ENCODE results near the gene CLDN19.
"Not testable (repeated sequence)": the region's sequence is repeated elsewhere in the genome, so short reads cannot be mapped to it uniquely, and the experiment has no call there.

The CLDN19 gene

GRCh38 chr1:42761567-42761966 lies 21.5 kb upstream of the CLDN19 start:
- DNase-seq (ENCODE audit: low spot score), result no peak

GRCh38 chr1:42759114-42759513 lies 19.1 kb upstream of the CLDN19 start:
- DNase-seq (ENCODE audit: low spot score), result no peak
- FAIRE-seq, result no peak

More at GRCh38 chr1:42761567-42761966, 21.5 kb upstream of the CLDN19 start:
- no peak for FAIRE-seq

- DNase-seq (ENCODE audit: low spot score) (no peak), FAIRE-seq (no peak)
These were observed 18.6 kb upstream of the CLDN19 start for GRCh38 chr1:42758641-42759040.

- DNase-seq (ENCODE audit: low spot score) (no peak), FAIRE-seq (peak; percentile 13)
These were observed 17.8 kb upstream of the CLDN19 start for GRCh38 chr1:42757892-42758275.

- no peak for FAIRE-seq
- peak; percentile 78 for DNase-seq (ENCODE audit: low spot score)
These were observed 17.2 kb upstream of the CLDN19 start for GRCh38 chr1:42756956-42757891.

- FAIRE-seq (no peak), DNase-seq (ENCODE audit: low spot score) (no peak)
These were observed 13.0 kb upstream of the CLDN19 start for GRCh38 chr1:42753070-42753469.

GRCh38 chr1:42752284-42752683 lies 12.2 kb upstream of the CLDN19 start:
- no peak for FAIRE-seq
- no peak for DNase-seq (ENCODE audit: low spot score)

GRCh38 chr1:42751511-42752070 lies 11.6 kb upstream of the CLDN19 start:
- not testable (repeated sequence) for DNase-seq (ENCODE audit: low spot score)
- FAIRE-seq, result peak; percentile 17

GRCh38 chr1:42750041-42750440 lies 10.0 kb upstream of the CLDN19 start:
- no peak for FAIRE-seq
- DNase-seq (ENCODE audit: low spot score), result no peak

GRCh38 chr1:42748461-42749410 lies 8.7 kb upstream of the CLDN19 start:
- FAIRE-seq (no peak), DNase-seq (ENCODE audit: low spot score) (no peak)

GRCh38 chr1:42748021-42748420 lies 8.0 kb upstream of the CLDN19 start:
- DNase-seq (ENCODE audit: low spot score), result no peak
- peak; percentile 55 for FAIRE-seq

- FAIRE-seq (peak; percentile 48), DNase-seq (ENCODE audit: low spot score) (no peak)
These were observed 7.1 kb upstream of the CLDN19 start for GRCh38 chr1:42747125-42747524.

GRCh38 chr1:42746436-42747105 lies 6.5 kb upstream of the CLDN19 start:
- no peak for FAIRE-seq
- no peak for DNase-seq (ENCODE audit: low spot score)

GRCh38 chr1:42745851-42746250 lies 5.8 kb upstream of the CLDN19 start:
- FAIRE-seq (peak; percentile 53), DNase-seq (ENCODE audit: low spot score) (no peak)

- FAIRE-seq (no peak), DNase-seq (ENCODE audit: low spot score) (no peak)
These were observed 4.0 kb upstream of the CLDN19 start for GRCh38 chr1:42744148-42744413.

GRCh38 chr1:42743317-42744147 lies 3.5 kb upstream of the CLDN19 start:
- DNase-seq (ENCODE audit: low spot score) (no peak), FAIRE-seq (no peak)

- no peak for DNase-seq (ENCODE audit: low spot score)
- FAIRE-seq, result no peak
These were observed 2.7 kb upstream of the CLDN19 start for GRCh38 chr1:42742617-42743316.

GRCh38 chr1:42742141-42742540 lies 2.1 kb upstream of the CLDN19 start:
- no peak for FAIRE-seq
- DNase-seq (ENCODE audit: low spot score), result no peak

GRCh38 chr1:42741706-42742105 lies 1.7 kb upstream of the CLDN19 start:
- DNase-seq (ENCODE audit: low spot score) (no peak), FAIRE-seq (no peak)
